ENCODE results near the gene L3MBTL3. TPM values are rescaled to one million over a fixed set of nuclear protein-coding genes. Genes with fewer than 3 reads are reported as not detected.
"Not testable (repeated sequence)": the region's sequence is repeated elsewhere in the genome, so short reads cannot be mapped to it uniquely, and the experiment has no call there.

Gene L3MBTL3
- total and polyA plus RNA-seq, 2 experiments from 2014 or later: 4.2 to 4.9 TPM

GRCh38 chr6:130162421-130162820, 144.0 kb downstream of the L3MBTL3 start:
- no peaks in the 10 kb centered on the region for H3K36me3 ChIP-seq
- H3K4me1 ChIP-seq (ENCODE audit: low read depth): no peaks in the 10 kb centered on the region
- DNase-seq (ENCODE audit: low read depth in 1 of 2, low spot score in 1 of 2): no peak
- no peak overlapping the region for H3K27ac ChIP-seq
- no peak overlapping the region for H3K4me3 ChIP-seq
- TF ChIP-seq CTCF (IDR thresholded peaks at IDR 0.05; ENCODE audit: low read depth, low read length): no peak
- no peaks in the 10 kb centered on the region for H3K27me3 ChIP-seq
- H3K9me3 ChIP-seq (ENCODE audit: low read depth): no peaks in the 10 kb centered on the region

GRCh38 chr6:130163266-130163665, 144.9 kb downstream of the L3MBTL3 start:
- no peaks in the 10 kb centered on the region for H3K9me3 ChIP-seq (ENCODE audit: low read depth)
- TF ChIP-seq CTCF (IDR thresholded peaks at IDR 0.05; ENCODE audit: low read depth, low read length): no peak
- no peak for DNase-seq (ENCODE audit: low read depth in 1 of 2, low spot score in 1 of 2)
- H3K27ac ChIP-seq: no peak overlapping the region
- no peaks in the 10 kb centered on the region for H3K27me3 ChIP-seq
- H3K36me3 ChIP-seq: no peaks in the 10 kb centered on the region
- H3K4me3 ChIP-seq: no peak overlapping the region
- no peaks in the 10 kb centered on the region for H3K4me1 ChIP-seq (ENCODE audit: low read depth)

- TF ChIP-seq CTCF (IDR thresholded peaks at IDR 0.05; ENCODE audit: low read depth, low read length): no peak
- H3K4me1 ChIP-seq (ENCODE audit: low read depth): no peaks in the 10 kb centered on the region
- H3K4me3 ChIP-seq: no peak overlapping the region
- DNase-seq (ENCODE audit: low read depth in 1 of 2, low spot score in 1 of 2): no peak
- no peaks in the 10 kb centered on the region for H3K27me3 ChIP-seq
- no peak overlapping the region for H3K27ac ChIP-seq
- no peaks in the 10 kb centered on the region for H3K9me3 ChIP-seq (ENCODE audit: low read depth)
- no peaks in the 10 kb centered on the region for H3K36me3 ChIP-seq
These were observed 145.9 kb downstream of the L3MBTL3 start for GRCh38 chr6:130164251-130164650.

GRCh38 chr6:130167655-130168054, 149.3 kb downstream of the L3MBTL3 start:
- Histone ChIP-seq H3K27ac (no peak overlapping the region), H3K4me1 (ENCODE audit: low read depth) (no peaks in the 10 kb centered on the region), H3K36me3 (no peaks in the 10 kb centered on the region), H3K27me3 (no peaks in the 10 kb centered on the region), H3K4me3 (no peak overlapping the region), H3K9me3 (ENCODE audit: low read depth) (no peaks in the 10 kb centered on the region)
- no peak for TF ChIP-seq CTCF (IDR thresholded peaks at IDR 0.05; ENCODE audit: low read depth, low read length)
- DNase-seq (ENCODE audit: low read depth in 1 of 2, low spot score in 1 of 2): peak in 1 of 2 donors; percentile 86

GRCh38 chr6:130170160-130170559, 151.8 kb downstream of the L3MBTL3 start:
- H3K27me3 ChIP-seq; H3K4me1 ChIP-seq (ENCODE audit: low read depth); H3K9me3 ChIP-seq (ENCODE audit: low read depth); H3K4me3 ChIP-seq; H3K27ac ChIP-seq; H3K36me3 ChIP-seq; DNase-seq (ENCODE audit: low read depth in 1 of 2, low spot score in 1 of 2): not testable (repeated sequence)

- not testable (repeated sequence) for H3K4me3 ChIP-seq; H3K27ac ChIP-seq; H3K9me3 ChIP-seq (ENCODE audit: low read depth); H3K4me1 ChIP-seq (ENCODE audit: low read depth); H3K36me3 ChIP-seq; H3K27me3 ChIP-seq; DNase-seq (ENCODE audit: low read depth in 1 of 2, low spot score in 1 of 2)
These were observed 155.1 kb downstream of the L3MBTL3 start for GRCh38 chr6:130173377-130174004.

- no peaks in the 10 kb centered on the region for H3K9me3 ChIP-seq (ENCODE audit: low read depth)
- H3K4me1 ChIP-seq (ENCODE audit: low read depth): no peaks in the 10 kb centered on the region
- no peak for TF ChIP-seq CTCF (IDR thresholded peaks at IDR 0.05; ENCODE audit: low read depth, low read length)
- no peak overlapping the region for H3K4me3 ChIP-seq
- DNase-seq (ENCODE audit: low read depth in 1 of 2, low spot score in 1 of 2): no peak
- H3K36me3 ChIP-seq: no peaks in the 10 kb centered on the region
- H3K27ac ChIP-seq: no peak overlapping the region
- H3K27me3 ChIP-seq: no peaks in the 10 kb centered on the region
These were observed 158.0 kb downstream of the L3MBTL3 start for GRCh38 chr6:130176378-130176777.
